ENCODE measurements around the gene LETMD1.
"Not testable (repeated sequence)": the region's sequence is repeated elsewhere in the genome, so short reads cannot be mapped to it uniquely, and the experiment has no call there.

LETMD1 gene, protein sequence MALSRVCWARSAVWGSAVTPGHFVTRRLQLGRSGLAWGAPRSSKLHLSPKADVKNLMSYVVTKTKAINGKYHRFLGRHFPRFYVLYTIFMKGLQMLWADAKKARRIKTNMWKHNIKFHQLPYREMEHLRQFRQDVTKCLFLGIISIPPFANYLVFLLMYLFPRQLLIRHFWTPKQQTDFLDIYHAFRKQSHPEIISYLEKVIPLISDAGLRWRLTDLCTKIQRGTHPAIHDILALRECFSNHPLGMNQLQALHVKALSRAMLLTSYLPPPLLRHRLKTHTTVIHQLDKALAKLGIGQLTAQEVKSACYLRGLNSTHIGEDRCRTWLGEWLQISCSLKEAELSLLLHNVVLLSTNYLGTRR

DNA sequence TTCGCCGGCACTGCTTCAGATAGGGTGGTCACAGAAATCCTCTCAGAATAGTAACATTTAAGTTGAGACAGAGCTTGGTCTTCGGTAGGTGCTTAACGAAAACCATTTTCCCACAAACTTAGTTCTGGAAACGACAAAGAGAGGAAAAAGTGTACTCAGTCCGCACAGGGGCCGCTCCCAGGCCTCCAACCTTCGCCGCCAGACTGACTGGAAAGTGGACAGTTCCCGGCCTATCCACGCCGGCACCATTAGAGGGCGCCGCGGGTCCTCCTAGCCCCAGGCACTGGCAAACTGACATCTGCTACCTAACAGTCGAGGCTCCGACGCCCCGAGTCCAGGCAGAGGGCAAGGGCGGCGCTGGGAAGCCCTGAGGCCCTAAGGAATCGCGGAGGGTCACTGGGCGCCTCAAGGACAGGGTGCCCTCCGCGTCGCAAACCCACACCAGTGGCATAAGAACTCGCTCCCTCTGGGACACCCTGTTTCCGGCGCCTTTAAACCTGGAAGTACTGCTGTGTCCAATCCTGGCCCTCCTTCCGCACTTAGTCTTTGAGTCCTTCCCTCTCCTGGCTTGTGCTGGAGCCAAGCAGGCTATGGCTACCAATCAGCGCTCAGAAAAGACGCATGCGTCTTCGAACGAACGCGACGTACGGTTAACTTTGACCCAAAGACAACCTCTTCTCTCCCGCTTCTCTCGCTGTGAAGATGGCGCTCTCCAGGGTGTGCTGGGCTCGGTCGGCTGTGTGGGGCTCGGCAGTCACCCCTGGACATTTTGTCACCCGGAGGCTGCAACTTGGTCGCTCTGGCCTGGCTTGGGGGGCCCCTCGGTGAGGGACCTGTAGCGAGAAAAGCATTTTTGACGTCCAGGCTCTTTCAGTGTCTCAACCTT is at the start of gene LETMD1:
Gene LETMD1, plus strand, starts transcription at position 673 of the 886 bp plus-strand sequence. Its CDS starts 30 bp downstream, at position 703.
- peak; percentile 86 to 91 for DNase-seq

DNA sequence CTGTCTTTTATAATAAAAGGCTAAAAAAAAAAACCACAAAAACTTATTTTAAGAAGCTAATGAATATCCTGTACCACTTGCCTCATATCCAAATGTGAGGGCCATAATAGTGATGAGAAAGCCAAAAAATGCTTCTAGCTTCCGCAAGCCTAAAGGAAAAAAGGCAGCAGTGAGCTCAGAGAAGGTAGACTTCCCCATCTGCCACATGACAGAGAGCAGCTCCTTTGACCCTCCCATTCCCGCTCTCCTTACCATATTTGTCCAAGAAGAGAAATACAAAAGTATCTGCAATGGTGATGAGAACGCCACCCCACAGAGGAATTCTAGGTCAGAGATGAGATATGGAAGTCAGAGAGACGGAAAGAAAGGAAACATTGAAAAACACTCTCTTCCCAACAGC is 49.0 kb upstream of the LETMD1 start:
- no peak for DNase-seq

DNA sequence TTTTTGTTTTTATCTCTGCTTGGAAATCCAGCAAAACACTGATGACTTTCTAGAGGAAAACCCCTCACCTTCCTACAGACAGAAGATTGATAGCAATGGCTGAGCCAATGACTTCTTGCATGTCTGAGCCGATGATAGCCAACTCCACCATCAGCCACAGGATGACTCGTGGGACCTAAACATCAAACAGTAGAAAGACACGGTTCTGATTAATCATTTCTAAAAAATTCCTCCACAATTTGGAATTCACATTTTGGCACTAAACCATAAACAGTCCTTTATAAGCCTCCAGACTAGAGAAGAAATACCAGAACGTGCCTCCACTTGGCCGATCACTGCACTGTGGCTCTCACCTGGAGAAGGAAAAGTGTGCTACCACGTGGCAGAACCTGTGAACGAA is 47.9 kb upstream of the LETMD1 start:
- DNase-seq = no peak

- no peak for DNase-seq
Measured at GRCh38 chr12:51001799-51002198, 46.3 kb upstream of the LETMD1 start.

GRCh38 chr12:51004504-51004903 is 43.6 kb upstream of the LETMD1 start:
- DNase-seq = no peak

- DNase-seq = no peak
Measured at GRCh38 chr12:51005030-51005429, 43.1 kb upstream of the LETMD1 start.

GRCh38 chr12:51005671-51006070 is 42.5 kb upstream of the LETMD1 start:
- no peak for DNase-seq

DNA sequence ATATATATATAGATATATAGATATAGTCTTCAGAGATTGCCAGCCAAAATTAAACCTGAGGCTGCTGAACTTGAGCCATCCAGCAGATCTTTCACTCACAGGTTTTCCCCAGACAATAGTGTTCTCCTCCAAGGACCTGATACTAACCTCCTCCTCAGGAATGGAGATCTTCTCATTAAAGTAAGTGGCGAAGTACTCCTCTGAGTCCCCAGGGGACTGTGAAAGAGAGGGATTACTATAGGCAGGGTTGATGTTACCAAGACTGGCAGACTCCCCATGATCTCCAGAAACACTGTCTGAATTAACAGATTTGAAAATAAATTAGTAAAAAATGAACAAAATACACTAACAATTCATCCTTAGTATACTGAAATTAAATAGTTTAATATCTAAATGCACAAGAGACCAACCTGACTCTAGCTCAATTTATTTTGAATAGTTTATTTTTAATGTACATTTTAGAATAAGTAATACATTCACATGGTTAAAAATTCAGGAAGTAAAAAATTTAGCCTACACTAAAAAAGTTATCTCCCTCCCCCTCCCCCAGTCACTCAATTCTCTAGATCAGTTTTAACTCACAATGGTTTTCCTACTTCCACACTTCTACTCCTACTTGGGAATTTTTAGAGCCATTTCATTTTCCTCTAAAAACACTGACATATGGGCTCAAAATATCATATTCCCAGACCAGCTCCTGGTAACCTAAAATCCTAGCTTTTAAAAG is 39.6 kb upstream of the LETMD1 start:
- no peak for DNase-seq

GRCh38 chr12:51009056-51009440 is 39.1 kb upstream of the LETMD1 start:
- DNase-seq = peak; percentile 30 to 58

GRCh38 chr12:51011955-51012354 is 36.2 kb upstream of the LETMD1 start:
- no peak for DNase-seq

- DNase-seq = no peak
Measured at GRCh38 chr12:51012570-51013236, 35.4 kb upstream of the LETMD1 start.

GRCh38 chr12:51013441-51013840 is 34.7 kb upstream of the LETMD1 start:
- no peak for DNase-seq

DNA sequence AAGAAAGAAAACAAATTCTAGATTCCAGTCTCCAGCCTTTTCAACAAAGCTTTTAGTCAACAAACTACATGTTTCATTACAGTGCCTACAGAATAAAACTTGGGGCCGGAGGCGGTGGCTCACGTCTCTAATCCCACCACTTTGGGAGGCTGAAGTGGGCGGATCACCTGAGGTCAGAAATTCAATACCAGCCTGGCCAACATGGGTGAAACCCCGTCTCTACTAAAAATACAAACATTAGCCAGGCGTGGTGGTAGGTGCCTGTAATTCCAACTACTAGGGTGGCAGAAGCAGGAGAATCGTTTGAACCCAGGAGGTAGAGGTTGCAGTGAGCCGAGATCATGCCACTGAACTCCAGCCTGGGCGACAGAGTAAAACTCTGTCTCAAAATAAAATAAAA is 33.7 kb upstream of the LETMD1 start:
- DNase-seq = not testable (repeated sequence)

DNA sequence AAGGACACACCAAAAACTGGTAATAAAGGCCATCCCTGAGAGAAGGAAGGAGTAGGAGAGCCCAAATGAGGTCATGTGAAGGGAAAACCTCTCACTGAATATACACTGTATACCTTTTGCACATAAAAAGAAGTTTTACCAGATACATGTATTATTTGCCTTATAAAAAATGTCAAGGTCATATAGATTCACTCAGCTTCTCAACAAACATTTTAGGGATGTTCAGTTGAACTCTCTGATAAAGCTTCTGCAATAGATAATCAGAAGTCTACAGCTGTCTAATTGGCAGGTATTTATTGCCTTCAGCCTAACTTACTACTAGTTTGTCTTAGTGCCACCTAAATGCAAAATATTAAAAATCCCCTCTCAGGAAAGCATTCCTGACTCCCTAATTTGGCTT is 30.7 kb upstream of the LETMD1 start:
- DNase-seq = no peak

DNA sequence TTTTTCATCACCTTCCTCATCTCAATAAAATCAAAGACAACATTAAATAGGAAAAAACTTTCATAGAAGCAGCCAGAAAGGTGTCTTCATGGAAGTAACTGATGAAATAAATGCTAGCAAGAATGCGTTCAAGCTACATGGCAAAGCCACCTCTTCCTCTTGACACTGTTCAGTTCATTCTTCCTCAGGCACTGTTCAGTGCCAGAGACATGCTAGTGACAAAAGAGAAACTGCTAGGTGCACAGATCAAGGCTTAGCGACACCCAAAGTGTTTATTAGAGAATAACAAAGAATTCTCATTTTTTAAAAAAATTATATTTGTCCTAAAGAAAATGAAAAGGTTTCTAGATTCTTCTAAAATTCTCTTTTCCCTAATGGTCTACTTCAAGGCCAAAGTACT is 29.2 kb upstream of the LETMD1 start:
- DNase-seq = no peak

- no peak for DNase-seq
Measured at GRCh38 chr12:51019927-51020326, 28.2 kb upstream of the LETMD1 start.

DNA sequence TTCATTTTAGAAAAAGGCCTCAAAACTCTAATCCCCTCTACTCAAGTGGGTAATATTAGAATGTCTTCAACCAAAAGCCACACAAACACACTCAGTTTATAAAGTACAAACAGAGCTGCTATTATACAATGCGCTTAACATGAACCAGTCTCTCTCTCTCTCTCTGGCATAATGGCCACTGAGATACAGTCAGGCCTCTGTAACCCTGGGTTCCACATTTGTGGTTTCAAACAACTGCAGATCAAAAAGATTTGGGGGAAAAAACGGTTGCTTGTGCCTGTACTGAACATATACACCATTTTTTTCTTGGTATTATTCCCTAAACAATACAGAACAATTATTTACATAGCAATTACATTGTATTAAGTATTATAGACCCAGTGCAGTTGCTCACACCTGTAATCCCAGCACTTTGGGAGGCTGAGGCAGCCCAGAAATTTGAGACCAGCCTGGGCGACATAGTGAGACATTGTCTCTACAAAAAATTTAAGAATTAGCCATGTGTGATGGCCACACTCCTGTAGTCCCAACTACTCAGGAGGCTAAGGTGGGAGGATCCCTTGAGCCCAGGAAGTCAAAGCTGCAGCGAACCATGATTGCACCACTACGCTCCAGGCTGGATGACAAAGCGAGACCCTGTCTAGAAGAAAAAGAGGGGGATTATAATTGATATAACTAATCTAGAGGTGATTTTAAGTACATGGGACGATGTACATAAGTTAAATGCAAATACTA is 27.5 kb upstream of the LETMD1 start:
- no peak for DNase-seq

GRCh38 chr12:51021694-51022093 is 26.4 kb upstream of the LETMD1 start:
- DNase-seq = no peak

- no peak for DNase-seq
Measured at GRCh38 chr12:51023625-51024382, 24.3 kb upstream of the LETMD1 start.

GRCh38 chr12:51025338-51025835 is 22.7 kb upstream of the LETMD1 start:
- DNase-seq = no peak

Data from stimulated activated CD4-positive, alpha-beta T cell treated with anti-CD3 and anti-CD28 coated beads, Interleukin-4, amount 100 ng/mL, for 4 hours (primary cell).